Panc1 (cell line): ENCODE measurements around the gene BEST3. TPM values are rescaled to one million over a fixed set of nuclear protein-coding genes. Genes with fewer than 3 reads are reported as not detected.

Source experiments
- ATAC-seq: fragments of 200-7000 bp; cut with Tn5 transposase; 2 replicates; pipeline ENCODE4 v1.9.1; 2020; ENCODE audit warnings: mild to moderate bottlenecking, moderate library complexity
- BruUV-seq: library from RNA; stranded (reverse); fragments of 400-500 nt; replicated peaks from 2 replicates; lab custom pipeline; 2021; lab: Mats Ljungman, UMichigan
- CTCF ChIA-PET: fragments of 300-600 bp; sonication (Branson Sonifier 250); formaldehyde crosslinking; loops from one replicate; lab custom pipeline; 2022; ENCODE audit warnings: antibody characterized with exemption; lab: Charles Lee
- POLR2A ChIA-PET: fragments of 300-600 bp; sonication (Branson Sonifier 250); formaldehyde crosslinking; loops from one replicate; lab custom pipeline; 2022; ENCODE audit warnings: antibody characterized with exemption; lab: Charles Lee
- DNase-seq: peaks from one replicate; pipeline ENCODE4 v3.0.0-alpha.2; 2010; ENCODE audit warnings: low read depth, low spot score
- H3K27ac ChIP-seq: 2 replicates; pipeline ENCODE4 v1.5.1; 2011; ENCODE audit warnings: mild to moderate bottlenecking, low read length, inconsistent platforms
- H3K27me3 ChIP-seq: fragments of 200-500 bp; sonication (Bioruptor generic); 2 replicates; pipeline ENCODE4 v1.6.0; 2014; ENCODE audit warnings: low read length, inconsistent platforms; ENCODE audit not compliant: control insufficient read depth, insufficient read depth
- H3K36me3 ChIP-seq: fragments of 200-500 bp; sonication (Bioruptor generic); 2 replicates; pipeline ENCODE4 v1.5.1; 2014; ENCODE audit warnings: inconsistent platforms, mild to moderate bottlenecking, low read length, moderate library complexity; ENCODE audit not compliant: control insufficient read depth, insufficient read depth
- H3K4me1 ChIP-seq: 2 replicates; pipeline ENCODE4 v1.5.1; 2011; ENCODE audit warnings: inconsistent platforms, mild to moderate bottlenecking, low read length, moderate library complexity; ENCODE audit not compliant: control insufficient read depth, insufficient read depth
- H3K4me3 ChIP-seq, 2 experiments: 2 replicates each; pipeline ENCODE4 v1.5.1; 2011 to 2012; ENCODE audit warnings: low read depth in 2 of 2, low read length in 2 of 2, mild to moderate bottlenecking in 2 of 2, inconsistent platforms in 1 of 2, moderate library complexity in 1 of 2
- H3K9me3 ChIP-seq: fragments of 200-500 bp; sonication (Bioruptor generic); 2 replicates; pipeline ENCODE4 v1.5.1; 2014; ENCODE audit warnings: low read depth, mild to moderate bottlenecking, inconsistent platforms, low read length, moderate library complexity; ENCODE audit not compliant: control insufficient read depth, insufficient read depth
- CTCF ChIP-seq: fragments of 450-650 bp; IDR thresholded peaks from 2 replicates; pipeline ENCODE4 v1.5.1; 2017; ENCODE audit warnings: mild to moderate bottlenecking
- POLR2AphosphoS5 ChIP-seq: IDR thresholded peaks from 2 replicates; pipeline ENCODE4 v1.6.1; 2012; ENCODE audit warnings: mild to moderate bottlenecking, low read depth, low read length, moderate library complexity
- REST ChIP-seq, 2 experiments: IDR thresholded peaks; 2 replicates each; pipeline ENCODE4 v1.6.1; 2011 to 2012; ENCODE audit warnings: low read depth in 2 of 2, control low read depth in 1 of 2, low read length in 1 of 2, mild to moderate bottlenecking in 1 of 2, moderate library complexity in 1 of 2; ENCODE audit not compliant: insufficient read depth in 1 of 2
- SIN3A ChIP-seq: IDR thresholded peaks from 2 replicates; pipeline ENCODE4 v1.6.1; 2012; ENCODE audit warnings: low read depth, mild to moderate bottlenecking, low read length, moderate library complexity, borderline replicate concordance; ENCODE audit not compliant: insufficient read depth
- TCF7L2 ChIP-seq: IDR thresholded peaks from 2 replicates; pipeline ENCODE4 v1.6.1; 2011; ENCODE audit warnings: mild to moderate bottlenecking, low read depth, low read length, inconsistent platforms
- in situ Hi-C: cut with HindIII; loops from 2 replicates; pipeline ENCODE4 v1.10.0; 2016; ENCODE audit warnings: low sequenced_read_pairs, low pct_unique_long_range_greater_than_20kb
- intact Hi-C: fragments of 100-400 bp; cut with micrococcal nuclease; formaldehyde crosslinking; loops from one replicate; pipeline ENCODE4 v1.10.0; 2022; ENCODE audit not compliant: unreplicated experiment
- total RNA-seq: library from RNA; stranded (reverse); gene quantifications from one replicate; pipeline ENCODE4 v1.2.1, GENCODE V29; 2021; ENCODE audit not compliant: unreplicated experiment

The BEST3 gene
- total RNA-seq, 1 experiment from 2014 or later: 0.67 TPM

GRCh38 chr12:69642531-69642930 lies 56.6 kb downstream of the BEST3 start:
- TF ChIP-seq POLR2AphosphoS5: no peak
- no peak for TF ChIP-seq TCF7L2
- TF ChIP-seq REST (IDR thresholded peaks at IDR 0.05; ENCODE audit: insufficient read depth in 1 of 2, low read depth in 2 of 2, low read length in 1 of 2): no peak
- no peak for TF ChIP-seq CTCF
- TF ChIP-seq SIN3A: no peak
- in situ Hi-C loops: no loop called here
- DNase-seq: no peak
- ChIA-PET CTCF (no interaction called here), POLR2A (no interaction called here)
- no peak for ATAC-seq
- H3K9me3 ChIP-seq: no peaks in the 10 kb centered on the region
- no peak overlapping the region for H3K27ac ChIP-seq
- H3K4me1 ChIP-seq: no peaks in the 10 kb centered on the region
- intact Hi-C loops: no loop called here
- no TSS peak for BruUV-seq
- H3K27me3 ChIP-seq: no peaks in the 10 kb centered on the region; the same call in 1 of the 2 replicates
- no peak overlapping the region for H3K4me3 ChIP-seq
- H3K36me3 ChIP-seq: no peaks in the 10 kb centered on the region

- TF ChIP-seq CTCF (no peak), REST (IDR thresholded peaks at IDR 0.05; ENCODE audit: insufficient read depth in 1 of 2, low read depth in 2 of 2, low read length in 1 of 2) (no peak)
- Histone ChIP-seq H3K36me3 (no peaks in the 10 kb centered on the region), H3K27ac (no peak overlapping the region), H3K4me3 (no peak overlapping the region), H3K27me3 (no peaks in the 10 kb centered on the region), H3K9me3 (no peaks in the 10 kb centered on the region), H3K4me1 (no peaks in the 10 kb centered on the region)
- no TSS peak for BruUV-seq
- ChIA-PET CTCF (no interaction called here), POLR2A (no interaction called here)
- in situ Hi-C loops (no loop called here), intact Hi-C loops (no loop called here)
- ATAC-seq: no peak
- DNase-seq: no peak
Observed at GRCh38 chr12:69641546-69641945, 57.6 kb downstream of the BEST3 start.
